Measurements from ENCODE around the gene ARHGAP1.

The ARHGAP1 gene

DNA sequence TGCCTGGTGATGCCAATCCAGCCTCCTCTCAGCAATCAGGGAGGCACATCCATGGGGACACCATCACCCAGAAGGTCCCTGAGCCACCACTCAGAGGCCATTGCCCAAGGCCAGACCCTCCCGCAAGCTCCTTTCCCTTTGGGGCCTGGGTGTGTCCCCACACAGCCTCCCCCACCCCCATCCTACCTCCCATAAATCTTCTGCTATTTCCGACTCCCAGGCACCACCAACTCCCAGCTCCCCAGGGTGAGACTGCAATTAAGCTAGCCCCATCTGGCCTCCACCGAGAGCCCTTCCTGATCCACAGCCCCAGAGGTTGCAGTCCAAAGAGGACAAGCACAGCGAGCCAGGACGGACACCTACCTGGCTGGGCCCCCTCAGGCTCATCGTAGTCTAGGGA, 6.3 kb downstream of the ARHGAP1 start:
- no peak for DNase-seq (ENCODE audit: low read depth in 2 of 2)

DNA sequence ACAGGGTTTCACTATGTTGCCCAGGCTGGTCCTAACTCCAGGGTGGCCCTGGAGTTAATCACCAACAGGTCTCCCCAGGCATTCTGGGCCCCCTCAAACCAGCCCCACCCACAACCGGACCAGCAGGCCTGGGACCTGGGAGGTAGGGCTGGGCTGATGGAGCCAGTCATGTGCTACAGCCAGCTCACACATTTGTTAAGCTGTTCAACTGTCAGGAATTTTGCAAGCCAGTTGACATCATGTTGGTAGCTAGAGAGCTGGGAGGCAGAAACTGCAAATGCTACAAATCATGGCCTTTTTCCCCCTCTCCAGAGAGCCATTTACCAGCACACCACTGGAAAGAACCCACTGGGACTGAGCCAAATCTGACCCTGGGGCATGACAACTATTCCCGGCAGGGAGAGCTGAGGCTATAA, 6.8 kb downstream of the ARHGAP1 start:
- no peak for DNase-seq (ENCODE audit: low read depth in 2 of 2)

GRCh38 chr11:46692450-46692849, 8.0 kb downstream of the ARHGAP1 start:
- DNase-seq (ENCODE audit: low read depth in 2 of 2): no peak

DNA sequence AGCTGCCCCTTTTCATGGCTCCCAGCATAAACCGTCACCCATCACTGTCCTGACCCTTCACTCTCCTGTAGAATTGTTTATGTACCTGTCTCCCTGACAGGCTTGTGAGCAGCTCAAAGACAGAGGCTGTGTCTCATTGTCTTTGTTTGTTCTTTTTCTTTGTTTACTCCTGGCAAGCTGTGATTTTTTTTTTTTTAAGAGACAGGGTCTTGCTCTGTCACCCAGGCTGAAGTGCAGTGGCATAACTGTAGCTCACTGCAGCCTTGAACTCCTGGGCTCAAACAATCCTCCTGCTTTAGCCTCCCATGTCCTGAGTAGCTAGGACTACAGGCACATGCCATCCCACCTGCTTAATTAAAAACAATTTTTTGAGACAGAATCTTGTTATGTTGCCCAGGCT, 9.7 kb downstream of the ARHGAP1 start:
- no peak for DNase-seq (ENCODE audit: low read depth in 2 of 2)

- no peak for DNase-seq (ENCODE audit: low read depth in 2 of 2)
These were observed 13.3 kb downstream of the ARHGAP1 start for GRCh38 chr11:46686886-46687795.

- no peak for DNase-seq (ENCODE audit: low read depth in 2 of 2)
These were observed 16.1 kb downstream of the ARHGAP1 start for GRCh38 chr11:46684367-46684766.

GRCh38 chr11:46682773-46683752, 17.4 kb downstream of the ARHGAP1 start:
- no peak for DNase-seq (ENCODE audit: low read depth in 2 of 2)

GRCh38 chr11:46681814-46682213, 18.6 kb downstream of the ARHGAP1 start:
- no peak for DNase-seq (ENCODE audit: low read depth in 2 of 2)

DNA sequence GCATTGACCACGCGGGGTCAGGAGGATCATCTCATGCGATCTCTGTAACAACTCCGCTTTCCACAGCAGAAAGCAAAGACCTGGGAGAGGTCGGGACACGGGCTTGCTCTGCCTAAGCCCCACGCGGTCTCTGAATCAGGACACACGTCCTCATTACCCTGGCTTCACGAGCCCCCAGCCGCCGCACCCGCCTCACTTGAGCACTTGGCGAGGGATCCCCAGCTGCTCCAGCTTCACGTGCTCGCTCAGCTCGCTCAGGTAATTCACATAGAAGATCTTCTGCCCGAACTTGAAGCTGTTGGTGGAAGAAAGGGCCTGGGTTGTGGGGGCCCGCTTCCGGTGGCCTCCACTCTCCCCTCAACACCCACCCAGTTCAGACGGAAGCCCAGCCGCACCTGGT, 19.6 kb downstream of the ARHGAP1 start:
- no peak for DNase-seq (ENCODE audit: low read depth in 2 of 2)

DNA sequence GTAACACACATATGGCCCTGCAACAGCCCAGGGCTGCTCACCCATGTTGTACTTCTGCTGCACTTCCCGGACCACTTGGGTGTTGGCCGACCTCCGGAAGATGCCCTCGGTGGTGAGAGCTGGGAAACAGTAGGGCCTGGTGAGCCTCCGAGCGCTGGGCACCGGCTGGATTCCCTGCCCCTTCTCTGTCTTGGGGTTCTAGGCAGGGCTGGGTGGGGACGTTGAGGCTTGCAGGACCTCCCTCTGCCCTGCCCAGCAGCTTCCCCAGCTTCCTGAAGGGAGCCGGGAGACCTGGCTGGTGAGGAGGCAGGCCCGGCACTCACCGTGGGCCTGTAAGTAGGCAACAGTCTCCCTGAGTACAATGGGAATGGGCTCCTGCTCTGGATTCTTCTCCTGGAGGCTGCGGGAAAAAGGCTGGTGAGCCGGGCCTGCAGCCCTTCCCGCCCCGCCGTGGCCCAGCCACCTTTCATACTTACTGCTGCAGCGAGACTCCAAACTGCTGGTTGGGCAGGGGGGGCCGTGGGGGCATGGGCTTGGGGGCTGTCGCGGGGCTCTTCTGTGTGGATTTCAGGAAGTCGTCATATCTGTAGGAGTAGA, 20.2 kb downstream of the ARHGAP1 start:
- DNase-seq (ENCODE audit: low read depth in 2 of 2): no peak

GRCh38 chr11:46679241-46680163, 20.9 kb downstream of the ARHGAP1 start:
- DNase-seq (ENCODE audit: low read depth in 2 of 2): no peak

GRCh38 chr11:46678741-46679130, 21.7 kb downstream of the ARHGAP1 start:
- no peak for DNase-seq (ENCODE audit: low read depth in 2 of 2)

GRCh38 chr11:46677991-46678740, 22.3 kb downstream of the ARHGAP1 start:
- DNase-seq (ENCODE audit: low read depth in 2 of 2): no peak

GRCh38 chr11:46677169-46677568, 23.2 kb downstream of the ARHGAP1 start:
- no peak for DNase-seq (ENCODE audit: low read depth in 2 of 2)

- no peak for DNase-seq (ENCODE audit: low read depth in 2 of 2)
These were observed 23.8 kb downstream of the ARHGAP1 start for GRCh38 chr11:46676436-46677158.

GRCh38 chr11:46675949-46676348, 24.5 kb downstream of the ARHGAP1 start:
- DNase-seq (ENCODE audit: low read depth in 2 of 2): no peak

GRCh38 chr11:46675288-46675851, 25.0 kb downstream of the ARHGAP1 start:
- no peak for DNase-seq (ENCODE audit: low read depth in 2 of 2)

GRCh38 chr11:46674463-46675287, 25.7 kb downstream of the ARHGAP1 start:
- DNase-seq (ENCODE audit: low read depth in 2 of 2): no peak
